Neutrophil (primary cell): ENCODE measurements around the gene OR2C1.

Experiments used
- H3K27ac ChIP-seq: fragments of 200-600 bp; sonication (generic); 2 replicates; pipeline ENCODE4 v1.5.1; 2016; ENCODE audit warnings: mild to moderate bottlenecking, moderate library complexity
- H3K27me3 ChIP-seq: fragments of 200-600 bp; sonication (generic); 2 replicates; pipeline ENCODE4 v1.6.0; 2016; ENCODE audit warnings: mild to moderate bottlenecking
- H3K36me3 ChIP-seq: fragments of 200-600 bp; sonication (generic); 2 replicates; pipeline ENCODE4 v1.5.1; 2017
- H3K4me1 ChIP-seq, 2 experiments: fragments of 200-600 bp in 1 of 2; sonication (generic) in 1 of 2; 1 replicate in 1 of 2; 2 replicates in 1 of 2; pipeline versions ENCODE4 v1.5.1 to v1.6.1; 2013 to 2016; ENCODE audit warnings: low read depth in 1 of 2, low read length in 1 of 2, mild to moderate bottlenecking in 1 of 2, moderate library complexity in 1 of 2; ENCODE audit not compliant: control insufficient read depth in 1 of 2, insufficient read depth in 1 of 2
- H3K4me3 ChIP-seq, 2 experiments: fragments of 200-600 bp in 1 of 2; sonication (generic) in 1 of 2; 1 replicate in 1 of 2; 2 replicates in 1 of 2; pipeline ENCODE4 v1.5.1; 2013 to 2016; ENCODE audit warnings: low read depth in 1 of 2, low read length in 1 of 2, mild to moderate bottlenecking in 1 of 2, moderate library complexity in 1 of 2
- H3K9me3 ChIP-seq: fragments of 200-600 bp; sonication (generic); 2 replicates; pipeline ENCODE4 v1.5.1; 2016
- TF ChIP-seq, protein P1 (sequence below): fragments of 200-600 bp; sonication (generic); IDR thresholded peaks from 2 replicates; pipeline ENCODE4 v1.5.1; 2016; ENCODE audit warnings: antibody characterized with exemption

Gene OR2C1

DNA sequence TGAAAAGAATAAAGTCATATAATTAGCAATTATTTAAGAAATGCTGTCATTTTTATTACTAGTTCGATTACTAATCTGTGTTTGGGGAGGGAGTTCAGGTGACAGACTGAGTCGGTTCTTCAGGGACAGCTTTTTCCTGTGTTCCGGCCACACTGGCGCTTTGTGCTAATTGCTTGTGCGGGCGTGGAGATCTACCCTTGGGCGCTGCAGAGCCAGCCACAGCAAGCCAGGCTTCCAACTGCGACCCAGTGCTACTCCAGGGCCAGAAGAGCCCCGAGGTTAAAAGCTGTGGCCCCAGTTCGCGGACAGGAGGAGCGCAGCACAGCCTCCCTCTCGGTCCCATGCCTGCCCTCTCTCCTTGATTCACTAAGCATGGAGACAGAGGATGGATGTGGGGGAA is 6.5 kb upstream of the OR2C1 start:
- peaks cover 16% of the 10 kb centered on the region for H3K27me3 ChIP-seq

DNA sequence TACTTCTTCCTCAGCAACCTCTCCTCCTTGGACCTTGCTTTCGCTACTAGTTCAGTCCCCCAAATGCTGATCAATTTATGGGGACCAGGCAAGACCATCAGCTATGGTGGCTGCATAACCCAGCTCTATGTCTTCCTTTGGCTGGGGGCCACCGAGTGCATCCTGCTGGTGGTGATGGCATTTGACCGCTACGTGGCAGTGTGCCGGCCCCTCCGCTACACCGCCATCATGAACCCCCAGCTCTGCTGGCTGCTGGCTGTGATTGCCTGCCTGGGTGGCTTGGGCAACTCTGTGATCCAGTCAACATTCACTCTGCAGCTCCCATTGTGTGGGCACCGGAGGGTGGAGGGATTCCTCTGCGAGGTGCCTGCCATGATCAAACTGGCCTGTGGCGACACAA is 429 bp downstream of the OR2C1 start:
- Histone ChIP-seq H3K27ac (no peak overlapping the region), H3K4me1 (no peaks in the 10 kb centered on the region), H3K4me3 (no peak overlapping the region), H3K27me3 (peaks cover 31% of the 10 kb centered on the region), H3K36me3 (no peaks in the 10 kb centered on the region), H3K9me3 (no peaks in the 10 kb centered on the region)
- TF ChIP-seq, protein P1, sequence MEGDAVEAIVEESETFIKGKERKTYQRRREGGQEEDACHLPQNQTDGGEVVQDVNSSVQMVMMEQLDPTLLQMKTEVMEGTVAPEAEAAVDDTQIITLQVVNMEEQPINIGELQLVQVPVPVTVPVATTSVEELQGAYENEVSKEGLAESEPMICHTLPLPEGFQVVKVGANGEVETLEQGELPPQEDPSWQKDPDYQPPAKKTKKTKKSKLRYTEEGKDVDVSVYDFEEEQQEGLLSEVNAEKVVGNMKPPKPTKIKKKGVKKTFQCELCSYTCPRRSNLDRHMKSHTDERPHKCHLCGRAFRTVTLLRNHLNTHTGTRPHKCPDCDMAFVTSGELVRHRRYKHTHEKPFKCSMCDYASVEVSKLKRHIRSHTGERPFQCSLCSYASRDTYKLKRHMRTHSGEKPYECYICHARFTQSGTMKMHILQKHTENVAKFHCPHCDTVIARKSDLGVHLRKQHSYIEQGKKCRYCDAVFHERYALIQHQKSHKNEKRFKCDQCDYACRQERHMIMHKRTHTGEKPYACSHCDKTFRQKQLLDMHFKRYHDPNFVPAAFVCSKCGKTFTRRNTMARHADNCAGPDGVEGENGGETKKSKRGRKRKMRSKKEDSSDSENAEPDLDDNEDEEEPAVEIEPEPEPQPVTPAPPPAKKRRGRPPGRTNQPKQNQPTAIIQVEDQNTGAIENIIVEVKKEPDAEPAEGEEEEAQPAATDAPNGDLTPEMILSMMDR, result no peak

More for the DNA sequence above, 6.5 kb upstream of the OR2C1 start:
- Histone ChIP-seq H3K27ac (no peak overlapping the region), H3K36me3 (no peaks in the 10 kb centered on the region), H3K9me3 (no peaks in the 10 kb centered on the region), H3K4me1 (no peaks in the 10 kb centered on the region), H3K4me3 (no peak overlapping the region)
- TF ChIP-seq, protein P1, result no peak

DNA sequence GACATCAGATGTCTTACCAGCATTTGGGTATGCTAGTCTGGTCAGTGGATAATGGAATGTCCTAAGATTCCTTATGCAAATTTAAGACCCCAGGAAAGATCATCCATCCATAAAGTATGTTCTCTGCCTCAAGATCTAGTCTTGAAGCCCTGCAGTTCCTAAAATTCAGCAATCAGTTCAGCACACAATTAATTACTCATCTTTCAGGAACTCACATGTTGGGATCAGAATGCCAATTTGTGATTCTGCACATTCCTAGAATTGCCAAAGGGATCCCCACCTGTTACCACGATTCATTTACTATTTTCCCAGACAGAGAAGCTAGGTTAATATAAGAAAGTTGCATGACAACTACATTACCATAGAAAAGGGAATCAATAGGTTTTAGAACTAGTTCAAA is 3.2 kb downstream of the OR2C1 start:
- Histone ChIP-seq H3K4me1 (no peaks in the 10 kb centered on the region), H3K27ac (no peak overlapping the region), H3K27me3 (peaks cover 55% of the 10 kb centered on the region), H3K4me3 (no peak overlapping the region), H3K36me3 (no peaks in the 10 kb centered on the region), H3K9me3 (no peaks in the 10 kb centered on the region)
- TF ChIP-seq, protein P1, result no peak

DNA sequence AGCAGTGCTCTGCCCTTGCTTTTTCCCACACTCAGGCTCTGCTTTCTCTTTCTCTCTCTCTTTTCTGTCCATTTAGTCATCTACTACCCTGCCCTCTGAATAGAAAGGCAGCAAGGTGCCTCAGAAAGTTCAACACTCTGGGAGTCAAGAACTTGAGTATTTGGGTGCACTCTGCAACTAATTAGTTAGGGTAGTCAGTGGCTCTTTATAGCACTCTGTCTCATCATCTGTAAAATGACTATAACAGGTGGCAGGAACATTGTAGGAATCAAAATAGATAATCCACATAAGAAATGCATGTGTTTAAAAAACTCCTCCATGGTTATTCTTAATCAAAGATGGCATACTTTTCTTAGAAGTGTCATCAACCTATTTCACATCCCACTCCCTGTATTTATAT is 7.2 kb downstream of the OR2C1 start:
- TF ChIP-seq, protein P1, result no peak
- Histone ChIP-seq H3K4me3 (no peak overlapping the region), H3K27ac (no peak overlapping the region), H3K4me1 (peaks cover 0 to 4% of the 10 kb centered on the region in 2 experiments), H3K27me3 (peaks cover 50% of the 10 kb centered on the region), H3K36me3 (no peaks in the 10 kb centered on the region), H3K9me3 (no peaks in the 10 kb centered on the region)

DNA sequence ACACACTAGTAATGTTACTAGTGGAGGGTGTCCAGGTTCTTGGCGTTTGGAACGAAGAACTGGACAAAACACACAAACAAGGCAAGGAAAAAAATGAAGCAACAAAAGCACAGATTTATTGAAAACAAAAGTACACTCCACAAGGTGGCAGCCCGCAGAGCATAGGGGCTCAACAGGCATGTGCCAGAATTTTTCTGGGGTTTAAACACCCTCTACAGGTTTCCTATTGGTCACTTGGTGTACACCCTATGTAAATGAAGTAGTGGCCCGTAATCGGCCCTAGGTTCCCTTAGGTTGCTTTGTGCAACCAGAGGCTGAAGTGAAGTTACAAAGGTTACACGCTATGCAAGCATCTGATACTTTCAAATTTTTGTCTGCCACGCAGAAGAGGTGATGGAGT is 8.1 kb downstream of the OR2C1 start:
- H3K4me3 ChIP-seq, result no peak overlapping the region
- peaks cover 45% of the 10 kb centered on the region for H3K27me3 ChIP-seq
- no peaks in the 10 kb centered on the region for H3K36me3 ChIP-seq
- peaks cover 0 to 4% of the 10 kb centered on the region in 2 experiments for H3K4me1 ChIP-seq
- H3K27ac ChIP-seq, result no peak overlapping the region
- peaks cover 3% of the 10 kb centered on the region for H3K9me3 ChIP-seq
- TF ChIP-seq, protein P1, result no peak
